ENCODE measurements around the gene LENEP. TPM values are rescaled to one million over a fixed set of nuclear protein-coding genes. Genes with fewer than 3 reads are reported as not detected.

The LENEP gene
- total RNA-seq, 1 experiment from 2014 or later = 2.8 TPM

GRCh38 chr1:155007251-155007828 lies 14.0 kb downstream of the LENEP start:
- Mint-ChIP-seq H3K27ac (no peak overlapping the region), H3K4me1 (peaks cover 45 to 62% of the 10 kb centered on the region in 2 experiments), H3K9me3 (no peaks in the 10 kb centered on the region; a peak in 1 of 5 replicates), H3K27me3 (ENCODE audit: low read depth) (no peaks in the 10 kb centered on the region), H3K4me3 (no peak overlapping the region), H3K36me3 (ENCODE audit: insufficient read depth in 1 of 3, low read depth in 3 of 3) (peaks cover 0 to 1% (median 0%) of the 10 kb centered on the region in 3 experiments; a peak in 2 of 7 replicates)
- WGBS (ENCODE audit: extremely low coverage, insufficient read length, low lambda C conversion rate) = no CpG with 5 or more reads among the region's 6 CpGs
- H3K23me2 ChIP-seq (ENCODE audit: insufficient read length, low read depth, low read length, poor library complexity, severe bottlenecking) = peaks cover 13% of the 10 kb centered on the region
- no peak overlapping the region for H3K4ac ChIP-seq (ENCODE audit: low read depth, low read length)
- no peak overlapping the region for H3K23ac ChIP-seq (ENCODE audit: insufficient read length, low read depth, low read length)
- no peak overlapping the region for H2BK15ac ChIP-seq (ENCODE audit: low read depth, low read length)
- H2BK12ac ChIP-seq (ENCODE audit: insufficient read length, low read depth, low read length) = no peak overlapping the region
- H3K79me1 ChIP-seq (ENCODE audit: insufficient read depth, low read depth, low read length, poor library complexity, severe bottlenecking) = no peaks in the 10 kb centered on the region
- TF ChIP-seq CTCF (conservative IDR thresholded peaks at IDR 0.05) = no peak
- no peak overlapping the region for H3K27ac ChIP-seq (ENCODE audit: insufficient read length, low read depth, low read length)
- no peak for DNase-seq
- no peaks in the 10 kb centered on the region for H3K9me3 ChIP-seq (ENCODE audit: control insufficient read depth, low read depth, low read length)
- H4K91ac ChIP-seq (ENCODE audit: insufficient read length, low read depth, low read length) = no peak overlapping the region
- no peak overlapping the region for H2BK120ac ChIP-seq (ENCODE audit: low read depth, low read length, poor library complexity, severe bottlenecking)
- no peak overlapping the region for H3K56ac ChIP-seq (ENCODE audit: insufficient read length, low read depth, low read length)
- no peak overlapping the region; the same call in 1 of the 2 replicates for H3K14ac ChIP-seq (ENCODE audit: insufficient read depth, low read length)
- H4K5ac ChIP-seq (ENCODE audit: insufficient read length, low read depth, low read length) = no peak overlapping the region
- no peaks in the 10 kb centered on the region for H3K27me3 ChIP-seq (ENCODE audit: insufficient read depth, low read length)
- H3K9ac ChIP-seq (ENCODE audit: extremely low read depth, insufficient read length, low read length) = no peak overlapping the region
- H3K4me1 ChIP-seq (ENCODE audit: insufficient read depth, low read length) = peaks cover 5% of the 10 kb centered on the region; the same call in 1 of the 2 replicates
- H2BK20ac ChIP-seq (ENCODE audit: low read depth, low read length, poor library complexity, severe bottlenecking) = no peak overlapping the region
- H2BK5ac ChIP-seq (ENCODE audit: insufficient read length, low read length) = no peak overlapping the region
- H2AFZ ChIP-seq (ENCODE audit: low read length) = no peak overlapping the region
- no peak overlapping the region for H3T11ph ChIP-seq (ENCODE audit: low read length)
- H4K8ac ChIP-seq (replicated peaks; ENCODE audit: insufficient read length, low read depth, low read length) = no peak overlapping the region
- no peaks in the 10 kb centered on the region for H4K20me1 ChIP-seq (ENCODE audit: control insufficient read depth, insufficient read depth, insufficient read length)
- H3K4me2 ChIP-seq (ENCODE audit: insufficient read depth, insufficient read length, low read length) = no peak overlapping the region
- H2AK5ac ChIP-seq (ENCODE audit: insufficient read length, low read length) = no peak overlapping the region
- no peak overlapping the region for H3K18ac ChIP-seq (ENCODE audit: insufficient read length, low read depth, low read length)
- H3K79me2 ChIP-seq (ENCODE audit: insufficient read depth, low read length) = no peaks in the 10 kb centered on the region; the same call in 1 of the 2 replicates
